Superior temporal gyrus (tissue), 1 donor: ENCODE measurements around the gene LIN7C.

ENCODE experiments used
- DNase-seq: peaks from one replicate; pipeline ENCODE4 v3.0.0-alpha.2; 2016; ENCODE audit errors: extremely low spot score

Gene LIN7C

DNA sequence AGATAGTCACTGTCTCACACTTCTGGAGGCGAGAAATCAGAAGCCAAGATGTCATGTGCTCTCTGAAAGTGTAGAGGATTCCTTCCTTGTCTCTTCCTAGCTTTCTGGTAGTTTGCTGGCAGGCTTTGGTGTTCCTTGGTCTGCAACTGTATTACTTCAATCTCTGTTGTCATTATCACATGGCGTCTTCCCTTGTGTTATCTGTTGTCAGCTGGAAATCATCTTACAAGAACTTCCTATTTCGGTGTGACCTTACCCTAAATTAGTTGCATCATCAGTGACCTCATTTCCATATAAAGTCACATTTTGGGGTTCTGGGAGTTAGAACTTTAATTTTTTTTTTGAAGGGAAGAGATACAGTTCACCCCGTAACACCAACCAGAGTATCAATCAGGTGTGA is 3.3 kb upstream of the LIN7C start:
- no peak for DNase-seq

DNA sequence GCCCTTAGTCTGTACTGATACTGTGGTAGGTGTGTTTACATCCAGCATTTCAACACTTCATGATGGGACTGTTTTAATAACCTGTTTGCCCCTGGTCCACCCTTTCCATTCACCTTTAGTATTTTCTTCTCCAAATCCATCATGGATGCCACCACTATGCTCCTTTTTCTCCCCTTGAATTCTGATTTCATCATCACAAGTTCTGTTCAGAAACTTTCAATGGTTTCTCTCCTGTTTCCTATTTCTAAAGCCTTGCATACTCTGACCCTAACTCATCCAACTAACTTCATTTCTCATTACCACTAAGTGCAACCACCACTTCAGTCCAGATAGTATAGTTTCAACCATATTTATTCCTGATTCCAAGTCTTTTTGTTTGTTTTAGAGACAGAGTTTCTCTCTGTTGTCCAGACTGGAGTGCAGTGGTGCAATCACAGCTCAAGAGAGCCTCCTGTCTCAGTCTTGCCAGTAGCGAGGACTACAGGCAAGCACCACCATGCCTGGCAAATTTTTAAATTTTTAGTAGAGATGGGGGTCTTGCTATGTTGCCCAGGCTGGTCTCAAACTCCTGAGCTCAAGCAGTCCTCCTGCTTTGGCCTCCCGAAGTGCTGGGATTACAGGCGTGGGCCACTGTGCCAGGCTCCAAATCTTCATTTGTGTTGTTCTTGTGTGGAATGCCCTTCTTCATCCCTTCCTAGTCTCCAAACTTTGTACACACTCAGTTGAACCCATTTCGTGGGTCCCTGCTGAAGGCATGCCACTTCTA is 1.2 kb upstream of the LIN7C start:
- DNase-seq: no peak

DNA sequence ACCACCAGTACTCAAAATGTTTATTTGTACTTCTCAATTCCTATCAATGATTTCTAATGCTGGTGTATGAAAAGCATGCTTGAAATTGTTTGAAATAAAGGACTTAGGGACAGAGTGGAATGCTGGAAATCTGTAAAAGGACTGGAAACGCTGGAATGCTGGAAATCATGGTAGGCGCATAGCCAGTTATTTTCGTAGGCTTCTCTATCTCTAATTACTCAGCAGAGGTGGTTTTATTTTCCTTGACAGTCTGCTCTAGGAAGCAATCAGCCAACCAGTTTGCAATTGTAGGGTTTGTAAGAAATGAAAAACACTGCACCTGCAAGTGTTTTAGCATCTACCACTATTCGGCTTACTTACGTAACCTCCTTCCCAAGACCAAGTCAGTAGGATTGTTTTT is 788 bp downstream of the LIN7C start:
- DNase-seq: no peak

DNA sequence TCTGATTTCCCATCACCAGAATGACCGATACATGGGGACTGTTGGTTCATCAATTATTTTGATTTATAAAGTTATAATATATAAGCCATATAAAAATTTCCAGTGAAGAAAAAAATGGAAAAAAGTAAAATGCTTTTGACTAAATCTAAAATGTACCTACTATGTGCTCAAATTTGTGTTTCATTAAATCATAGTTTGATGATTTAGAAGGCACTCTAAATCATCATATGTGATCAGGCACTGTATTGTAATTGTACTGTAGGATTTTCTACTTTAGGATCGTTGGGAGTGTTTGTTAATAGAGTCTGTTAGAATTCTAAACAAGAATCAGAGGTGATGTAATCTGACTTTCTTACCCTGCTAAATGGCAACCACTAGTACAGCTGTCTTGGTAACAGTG is 2.4 kb downstream of the LIN7C start:
- DNase-seq: no peak

GRCh38 chr11:27501100-27501499 is 5.5 kb downstream of the LIN7C start:
- no peak for DNase-seq

GRCh38 chr11:27497911-27498310 is 8.7 kb downstream of the LIN7C start:
- DNase-seq: no peak

DNA sequence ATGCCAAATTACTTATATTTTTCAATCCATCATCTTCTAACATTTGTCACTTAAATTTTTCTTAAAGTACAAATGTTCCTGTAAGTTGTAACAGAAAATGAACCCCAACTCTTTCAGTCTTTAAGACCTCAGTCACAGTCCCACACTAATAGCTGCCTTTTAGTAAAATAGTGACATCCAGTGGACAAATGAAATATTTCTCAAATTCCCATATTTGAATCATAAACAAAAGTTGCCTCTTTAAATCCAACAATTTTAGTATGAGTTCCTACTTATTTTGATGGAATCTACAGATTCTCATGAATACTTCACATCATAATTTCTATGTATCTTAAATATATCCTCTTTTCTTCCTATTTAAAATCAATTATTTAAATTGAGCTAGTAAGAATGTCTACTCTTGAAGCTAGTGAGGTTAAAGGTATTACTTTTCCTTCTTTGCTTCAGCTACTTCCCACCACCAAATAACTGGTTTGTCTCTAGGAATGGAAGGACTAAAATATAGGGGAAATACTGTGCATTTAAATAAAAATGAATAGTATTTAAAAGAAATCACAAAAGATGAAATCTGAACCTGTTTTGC is 9.2 kb downstream of the LIN7C start:
- DNase-seq: peak; percentile 80

GRCh38 chr11:27496461-27496860 is 10.1 kb downstream of the LIN7C start:
- DNase-seq: no peak

DNA sequence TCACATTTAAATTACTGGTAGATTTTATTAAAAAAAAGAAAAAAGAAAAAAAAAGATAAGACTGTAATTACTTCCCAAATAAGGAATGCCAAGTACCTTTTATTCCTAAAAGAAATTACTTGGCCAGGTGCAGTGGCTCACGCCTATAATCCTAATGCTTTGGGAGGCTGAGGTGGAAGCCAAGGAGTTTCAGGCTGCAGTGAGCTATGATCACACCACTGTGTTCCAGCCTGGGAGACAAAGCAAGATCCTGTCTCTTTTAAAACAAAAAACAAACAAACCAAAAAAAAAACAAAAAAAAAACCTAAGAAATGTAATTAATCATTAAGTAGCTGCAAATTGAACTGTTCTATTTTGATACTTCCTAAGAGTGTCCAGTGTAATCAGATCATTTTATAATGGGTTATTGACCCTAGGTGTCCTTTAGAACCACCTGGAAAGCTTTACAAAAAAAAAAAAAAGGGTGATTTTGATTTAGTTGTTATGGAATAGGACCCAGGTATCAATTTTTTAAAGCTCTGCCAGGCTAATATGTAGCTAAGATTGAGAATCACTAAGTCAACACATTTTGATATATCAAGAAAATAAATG is 10.8 kb downstream of the LIN7C start:
- no peak for DNase-seq

DNA sequence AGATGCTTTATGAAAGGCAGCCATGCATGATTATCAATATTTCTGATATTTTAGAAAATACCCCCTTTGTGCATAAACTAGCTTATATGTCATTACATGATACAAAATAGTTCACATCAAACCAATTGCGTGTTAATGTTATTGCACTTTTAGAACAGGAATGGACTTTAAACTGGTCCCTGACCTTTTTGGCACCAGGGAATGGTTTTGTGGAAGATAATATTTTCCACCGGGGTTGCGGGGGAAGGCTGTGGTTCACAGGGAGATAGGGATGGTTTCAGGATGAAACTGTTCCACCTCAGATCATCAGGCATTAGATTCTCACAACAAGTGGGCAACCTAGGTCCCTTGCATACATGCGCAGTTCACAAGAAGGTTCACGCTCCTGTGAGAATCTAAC is 17.5 kb downstream of the LIN7C start:
- DNase-seq: no peak

DNA sequence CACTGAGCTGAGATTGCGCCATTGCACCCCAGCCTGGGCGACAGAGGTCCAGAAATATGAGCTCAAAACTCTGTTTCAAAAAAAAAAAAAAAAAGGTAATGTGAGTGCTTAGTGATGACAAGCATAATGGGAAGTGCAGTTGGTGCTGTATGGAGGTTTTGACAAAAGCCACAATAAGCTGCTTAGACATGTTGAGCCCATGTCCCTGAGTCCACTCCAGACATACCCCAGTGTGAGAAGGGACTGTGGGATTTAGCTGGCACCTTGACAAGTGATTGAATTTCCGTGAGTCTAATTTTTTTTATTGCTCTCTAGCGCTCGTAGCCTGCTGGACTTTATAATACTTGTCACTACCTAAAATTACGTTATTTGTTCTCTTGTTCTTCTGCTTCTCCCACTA is 18.9 kb downstream of the LIN7C start:
- DNase-seq: no peak

DNA sequence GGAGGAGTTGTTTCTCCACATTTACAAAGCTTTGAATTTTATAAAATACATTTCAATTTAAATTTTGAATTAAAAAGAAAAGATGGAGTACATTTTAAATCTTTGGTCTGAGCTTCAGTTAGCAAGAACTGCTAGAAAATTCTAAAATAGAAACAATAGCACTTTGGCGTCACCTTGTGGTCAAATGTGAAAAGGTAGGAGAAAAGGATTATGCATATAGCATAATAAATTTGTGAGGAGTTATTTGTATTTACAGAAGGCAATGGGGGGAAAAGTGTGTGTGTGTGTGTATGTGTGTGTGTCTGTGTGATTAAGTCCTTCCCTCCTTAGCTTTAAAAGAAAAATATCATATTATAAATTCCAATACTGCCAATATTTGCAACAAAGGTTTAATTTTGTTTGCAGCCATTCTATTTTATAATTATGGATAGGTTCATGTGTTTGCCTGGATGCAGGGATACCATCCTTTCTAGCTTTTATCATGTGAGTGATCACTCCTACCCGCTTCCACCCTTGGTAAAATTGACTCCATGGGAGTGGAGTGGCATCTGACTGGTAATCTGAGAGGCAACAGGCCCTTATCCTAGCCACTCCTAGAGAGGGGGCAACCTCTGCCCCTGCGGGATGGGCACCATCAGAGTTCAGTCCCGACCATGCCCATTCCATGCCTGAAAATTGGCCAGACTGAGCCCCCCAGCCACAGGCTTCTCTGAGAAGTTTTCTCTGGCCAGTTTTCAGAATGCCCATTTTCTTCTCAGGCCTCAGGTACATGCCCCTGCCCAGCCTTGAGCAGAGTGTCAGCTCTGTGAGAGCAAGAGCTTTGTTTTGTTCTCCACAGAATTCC is 20.4 kb downstream of the LIN7C start:
- peak; percentile 96 for DNase-seq

- DNase-seq: no peak
These were observed 23.8 kb downstream of the LIN7C start for GRCh38 chr11:27482793-27483192.

GRCh38 chr11:27481992-27482391 is 24.6 kb downstream of the LIN7C start:
- DNase-seq: no peak

DNA sequence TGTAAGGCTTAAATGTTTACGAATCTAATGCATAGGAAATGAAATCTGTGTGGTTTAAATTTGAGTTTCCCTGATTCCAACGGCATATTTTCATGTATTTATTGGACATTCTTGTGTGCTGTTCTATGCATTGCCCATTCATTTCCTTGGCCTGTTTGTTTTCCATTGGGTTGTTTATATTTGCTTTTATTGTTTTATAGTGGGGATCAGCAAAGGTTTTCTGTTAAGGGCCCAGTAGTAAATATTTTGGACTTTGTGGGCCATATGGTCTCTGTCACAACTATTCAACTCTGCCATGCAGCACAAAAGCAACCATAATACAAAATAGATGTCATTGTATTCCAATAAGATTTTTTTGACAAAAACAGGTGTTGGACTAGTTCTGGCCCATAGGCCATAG is 28.7 kb downstream of the LIN7C start:
- no peak for DNase-seq

- DNase-seq: no peak
These were observed 29.3 kb downstream of the LIN7C start for GRCh38 chr11:27477243-27477642.

- DNase-seq: no peak
These were observed 30.9 kb downstream of the LIN7C start for GRCh38 chr11:27475622-27476021.

GRCh38 chr11:27473017-27473406 is 33.6 kb downstream of the LIN7C start:
- no peak for DNase-seq

DNA sequence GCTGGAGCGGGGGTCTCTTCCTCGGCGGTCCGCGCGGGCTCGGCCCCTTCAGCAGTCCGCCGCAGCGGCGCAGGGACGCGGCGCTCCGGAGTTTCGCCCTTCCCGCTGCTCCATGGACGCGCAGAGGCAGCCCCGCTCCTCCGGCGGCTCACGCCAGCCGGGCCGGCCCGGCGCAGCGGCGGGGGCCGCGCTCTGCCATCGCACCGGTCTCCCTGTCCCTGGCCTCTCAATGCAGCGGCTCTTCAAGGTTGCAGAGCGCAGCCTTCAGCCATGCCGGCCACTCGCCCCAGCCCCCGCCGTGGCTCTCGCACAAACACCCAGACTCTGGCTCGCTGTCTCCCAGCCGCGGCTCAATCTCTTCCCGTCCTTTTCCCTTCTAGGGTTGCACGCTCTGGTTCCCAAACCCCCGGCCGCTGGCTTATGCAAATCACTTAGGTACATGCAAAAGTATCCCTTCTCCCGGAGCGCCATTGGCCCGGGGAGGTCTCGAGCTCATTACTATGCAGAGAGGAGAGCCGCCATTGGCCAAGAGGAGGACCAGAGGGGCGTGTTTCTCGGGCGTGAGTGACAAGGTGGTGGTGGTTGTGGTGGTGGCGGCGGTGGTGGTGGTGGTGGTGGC is 34.1 kb downstream of the LIN7C start, which contains the start of gene LGR4:
TSS of gene LGR4 (minus strand) at position 393 of the 619 bp plus-strand sequence. CDS start 488 bp downstream, outside the sequence.
- peak; percentile 91 for DNase-seq

DNA sequence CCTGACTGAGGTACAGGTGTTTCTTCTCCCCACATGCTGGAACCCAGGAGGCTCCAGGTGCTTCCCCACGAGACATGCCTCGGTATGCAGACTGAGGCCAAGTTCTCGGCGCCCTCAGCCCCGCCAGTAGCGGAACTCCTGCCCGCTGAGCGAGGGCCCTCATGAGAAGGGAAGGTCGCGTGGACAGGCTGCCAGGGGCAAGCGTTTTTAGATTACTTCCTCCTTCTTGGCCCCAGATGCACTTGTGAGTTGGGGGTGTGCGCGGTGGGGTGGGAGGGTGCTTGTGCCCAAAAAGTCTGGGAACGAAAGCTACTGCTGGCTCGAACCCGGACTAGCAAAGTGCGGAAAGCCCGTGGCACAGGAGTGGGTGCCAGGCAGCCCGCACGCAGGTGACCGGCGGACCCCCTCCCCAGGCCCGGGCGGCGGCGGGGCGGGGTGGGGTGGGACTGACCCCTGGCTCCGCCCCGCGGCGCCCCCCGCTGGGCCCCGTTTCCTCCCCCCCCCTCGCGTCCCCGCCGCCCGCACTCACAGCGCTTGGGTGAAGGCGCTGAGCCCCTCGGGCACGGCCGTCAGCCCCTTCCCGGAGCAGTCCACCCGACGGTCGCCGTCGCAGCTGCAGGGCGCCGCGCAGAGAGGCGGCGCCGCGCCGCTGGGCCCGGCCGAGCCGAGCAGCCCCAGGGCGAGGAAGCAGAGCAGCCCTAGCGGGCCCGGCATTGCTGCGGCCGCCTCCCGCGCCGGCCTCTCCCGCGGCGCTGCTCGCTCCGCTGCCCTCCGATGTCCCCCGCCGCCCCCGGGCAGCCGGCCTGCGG is 34.8 kb downstream of the LIN7C start:
- no peak for DNase-seq
